K562 (cell line): ENCODE data around the gene OSCP1. TPM values are rescaled to one million over a fixed set of nuclear protein-coding genes. Genes with fewer than 3 reads are reported as not detected.

Experiments
- BRCA1 ChIP-seq, 2 experiments: fragments of 450-650 bp in 1 of 2; sonication (generic) in 1 of 2; formaldehyde crosslinking in 1 of 2; IDR thresholded peaks; 2 replicates each; pipeline versions ENCODE4 v1.5.0 to v1.6.1; 2017 to 2020; ENCODE audit warnings: mild to moderate bottlenecking in 1 of 2, missing genetic modification reagents in 1 of 2
- E2F1 ChIP-seq: sonication (generic); formaldehyde crosslinking; IDR thresholded peaks from 2 replicates; pipeline ENCODE4 v1.8.1; 2023; ENCODE audit warnings: mild to moderate bottlenecking, missing genetic modification reagents, moderate library complexity
- ESRRA ChIP-seq: fragments of 450-650 bp; IDR thresholded peaks from 2 replicates; pipeline ENCODE4 v1.6.1; 2014; ENCODE audit warnings: low read depth, mild to moderate bottlenecking, moderate library complexity, borderline replicate concordance
- HNRNPL ChIP-seq: fragments of 200-400 bp; formaldehyde crosslinking; IDR thresholded peaks from 2 replicates; pipeline ENCODE4 v1.6.1; 2017; ENCODE audit warnings: low read depth, mild to moderate bottlenecking, low read length
- KDM4B ChIP-seq, 2 experiments: fragments of 450-650 bp in 1 of 2; sonication (generic) in 1 of 2; IDR thresholded peaks; 2 replicates each; pipeline ENCODE4 v1.6.1; 2016 to 2017; ENCODE audit warnings: borderline replicate concordance in 2 of 2, antibody characterized with exemption in 1 of 2, low read depth in 1 of 2, mild to moderate bottlenecking in 1 of 2
- MAX ChIP-seq: sonication (generic); formaldehyde crosslinking; IDR thresholded peaks from 2 replicates; pipeline ENCODE4 v1.9.0; 2022; ENCODE audit warnings: mild to moderate bottlenecking, missing genetic modification reagents
- MED1 ChIP-seq: sonication (generic); formaldehyde crosslinking; IDR thresholded peaks from 2 replicates; pipeline ENCODE4 v1.8.1; 2023; ENCODE audit warnings: missing genetic modification reagents, borderline replicate concordance
- MEF2A ChIP-seq: IDR thresholded peaks from 2 replicates; pipeline ENCODE4 v1.6.1; 2011; ENCODE audit warnings: low read depth, mild to moderate bottlenecking, low read length, moderate library complexity; ENCODE audit not compliant: control insufficient read depth
- MTA2 ChIP-seq: fragments of 450-650 bp; IDR thresholded peaks from 2 replicates; pipeline ENCODE4 v1.6.1; 2016; ENCODE audit warnings: low read depth
- MTF1 ChIP-seq: fragments of 250-450 bp; sonication (Bioruptor Pico); IDR thresholded peaks from 2 replicates; pipeline ENCODE4 v1.9.0; 2021; ENCODE audit warnings: moderate library complexity, mild to moderate bottlenecking, inconsistent platforms, borderline replicate concordance
- NR2C2 ChIP-seq, 2 experiments: fragments of 200-800 bp in 1 of 2; sonication (Bioruptor generic) in 1 of 2; sonication (generic) in 1 of 2; formaldehyde crosslinking in 1 of 2; IDR thresholded peaks; 2 replicates each; pipeline versions ENCODE4 v1.6.1 to v1.8.0; 2016 to 2022; ENCODE audit warnings: mild to moderate bottlenecking in 1 of 2, missing compliant biosample characterization in 1 of 2, missing genetic modification characterization in 1 of 2, missing genetic modification reagents in 1 of 2
- PHB ChIP-seq: fragments of 250-450 bp; sonication (Bioruptor Pico); IDR thresholded peaks from 2 replicates; pipeline ENCODE4 v1.5.0; 2021
- RBFOX2 ChIP-seq: fragments of 200-400 bp; formaldehyde crosslinking; IDR thresholded peaks from 2 replicates; pipeline ENCODE4 v1.6.1; 2017; ENCODE audit warnings: low read depth, mild to moderate bottlenecking, low read length, moderate library complexity
- RBM17 ChIP-seq: fragments of 200-400 bp; formaldehyde crosslinking; IDR thresholded peaks from 2 replicates; pipeline ENCODE4 v1.6.1; 2017; ENCODE audit warnings: low read depth, mild to moderate bottlenecking, low read length, borderline replicate concordance
- SMAD1 ChIP-seq: fragments of 150-350 bp; IDR thresholded peaks from 2 replicates; pipeline ENCODE4 v1.6.1; 2014; ENCODE audit warnings: low read length, low read depth; ENCODE audit not compliant: partially characterized antibody
- SMAD4 ChIP-seq: fragments of 250-450 bp; sonication (Bioruptor Pico); conservative IDR thresholded peaks from 2 replicates; pipeline ENCODE4 v1.8.0; 2021; ENCODE audit warnings: inconsistent platforms, mild to moderate bottlenecking, moderate library complexity
- SRF ChIP-seq, 2 experiments: fragments of 250-450, 450-650 bp in 1 of 2; sonication (Bioruptor Pico) in 1 of 2; sonication (generic) in 1 of 2; formaldehyde crosslinking; IDR thresholded peaks; 2 replicates each; pipeline versions ENCODE4 v1.5.0 to v1.5.1; 2020 to 2022; ENCODE audit warnings: mild to moderate bottlenecking in 1 of 2, missing genetic modification reagents in 1 of 2
- ZFP1 ChIP-seq: fragments of 450-650 bp; formaldehyde crosslinking; IDR thresholded peaks from 2 replicates; pipeline ENCODE4 v1.4.0; 2020; ENCODE audit warnings: mild to moderate bottlenecking, mixed read lengths
- ZFP36 ChIP-seq: fragments of 150-350 bp; IDR thresholded peaks from 2 replicates; pipeline ENCODE4 v1.6.1; 2018; ENCODE audit warnings: low read length, low read depth; ENCODE audit not compliant: partially characterized antibody
- ZNF239 ChIP-seq: fragments of 250-450 bp; sonication (Bioruptor Pico); IDR thresholded peaks from 2 replicates; pipeline ENCODE4 v1.4.0; 2020; ENCODE audit warnings: mild to moderate bottlenecking
- ZNF384 ChIP-seq: IDR thresholded peaks from 2 replicates; pipeline ENCODE4 v1.6.1; 2012; ENCODE audit warnings: low read depth, low read length, improper control_type of control experiment
- ZNF668 ChIP-seq: fragments of 250-450 bp; sonication (Bioruptor Pico); IDR thresholded peaks from 2 replicates; pipeline ENCODE4 v1.8.0; 2022; ENCODE audit warnings: mild to moderate bottlenecking, inconsistent platforms
- polyA plus RNA-seq, 8 experiments: library from polyadenylated mRNA; depleted of rRNA in 4 of 8; stranded (reverse) in 5 of 8; unstranded in 3 of 8; fragments of >200 nt; fragmentation: Nextera tagmentation in 2 of 8; fragmentation: Illumina TruSeq in 1 of 8; extraction: Ambion mirVana in 2 of 8; extraction: Trizol in 1 of 8; gene quantifications; 2 replicates each; pipeline versions ENCODE4 v1.2.1 to v1.2.3, GENCODE V29; 2011 to 2014; ENCODE audit warnings: inconsistent platforms in 1 of 8, missing spikeins in 1 of 8
- total RNA-seq, 7 experiments: library from RNA; depleted of rRNA in 6 of 7; stranded (reverse); fragments of >200 nt in 6 of 7; fragmentation: Illumina TruSeq in 2 of 7; extraction: Trizol in 2 of 7; gene quantifications; 2 replicates each; pipeline versions ENCODE4 v1.2.1 to v1.2.3, GENCODE V29; 2011 to 2021; ENCODE audit warnings: low replicate concordance in 1 of 7
- TF ChIP-seq, protein P1 (sequence below): fragments of 450-650 bp; formaldehyde crosslinking; IDR thresholded peaks from 2 replicates; pipeline ENCODE4 v1.4.0; 2020; ENCODE audit warnings: mild to moderate bottlenecking
- TF ChIP-seq, protein P2 (sequence below): sonication (generic); formaldehyde crosslinking; IDR thresholded peaks from 2 replicates; pipeline ENCODE4 v1.8.1; 2022; ENCODE audit warnings: missing genetic modification reagents

OSCP1 gene
- total and polyA plus RNA-seq, 9 of the 15 experiments (the other 6 are each of a cell fraction or from before 2014, with no cell fraction given), result 0.15 to 0.40 (median 0.33) TPM; not detected in 5

GRCh38 chr1:36398370-36398977 is 51.8 kb downstream of the OSCP1 start (continued):
- TF ChIP-seq E2F1 (CRISPR knock-in tag), result no peak
- TF ChIP-seq ESRRA, result no peak
- peak; percentile 97 for TF ChIP-seq SMAD4
- no peak for TF ChIP-seq RBFOX2
- TF ChIP-seq ZFP36, result no peak
- TF ChIP-seq MTA2, result no peak
- no peak for TF ChIP-seq RBM17
- no peak for TF ChIP-seq MED1
- peak in 1 of 2 experiments; percentile 55; a peak in 1 of 4 replicates for TF ChIP-seq SRF (CRISPR knock-in tag; IDR thresholded peaks at IDR 0.05)
- TF ChIP-seq BRCA1 (IDR thresholded peaks at IDR 0.05), result no peak
- TF ChIP-seq BRCA1 (CRISPR knock-in tag; IDR thresholded peaks at IDR 0.05), result no peak
- no peak for TF ChIP-seq MAX (CRISPR knock-in tag)
- peak; percentile 86 for TF ChIP-seq ZNF239
- TF ChIP-seq KDM4B (IDR thresholded peaks at IDR 0.05; ENCODE audit: borderline replicate concordance in 2 of 2, low read depth in 1 of 2), result no peak
- no peak for TF ChIP-seq SMAD1
- no peak for TF ChIP-seq NR2C2 (CRISPR knock-in tag; IDR thresholded peaks at IDR 0.05)
- no peak; the same call in none of the 2 replicates for TF ChIP-seq NR2C2 (tag; IDR thresholded peaks at IDR 0.05)
- TF ChIP-seq HNRNPL, result no peak
- TF ChIP-seq MEF2A, result no peak
- TF ChIP-seq, protein P1, sequence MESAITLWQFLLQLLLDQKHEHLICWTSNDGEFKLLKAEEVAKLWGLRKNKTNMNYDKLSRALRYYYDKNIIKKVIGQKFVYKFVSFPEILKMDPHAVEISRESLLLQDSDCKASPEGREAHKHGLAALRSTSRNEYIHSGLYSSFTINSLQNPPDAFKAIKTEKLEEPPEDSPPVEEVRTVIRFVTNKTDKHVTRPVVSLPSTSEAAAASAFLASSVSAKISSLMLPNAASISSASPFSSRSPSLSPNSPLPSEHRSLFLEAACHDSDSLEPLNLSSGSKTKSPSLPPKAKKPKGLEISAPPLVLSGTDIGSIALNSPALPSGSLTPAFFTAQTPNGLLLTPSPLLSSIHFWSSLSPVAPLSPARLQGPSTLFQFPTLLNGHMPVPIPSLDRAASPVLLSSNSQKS (CRISPR knock-in tag), result no peak
- TF ChIP-seq ZNF384, result no peak
- TF ChIP-seq ZFP1, result no peak
- TF ChIP-seq MTF1 (CRISPR knock-in tag), result peak; percentile 72; the same call in 1 of the 2 replicates
- no peak for TF ChIP-seq PHB (CRISPR knock-in tag)
- TF ChIP-seq, protein P2, sequence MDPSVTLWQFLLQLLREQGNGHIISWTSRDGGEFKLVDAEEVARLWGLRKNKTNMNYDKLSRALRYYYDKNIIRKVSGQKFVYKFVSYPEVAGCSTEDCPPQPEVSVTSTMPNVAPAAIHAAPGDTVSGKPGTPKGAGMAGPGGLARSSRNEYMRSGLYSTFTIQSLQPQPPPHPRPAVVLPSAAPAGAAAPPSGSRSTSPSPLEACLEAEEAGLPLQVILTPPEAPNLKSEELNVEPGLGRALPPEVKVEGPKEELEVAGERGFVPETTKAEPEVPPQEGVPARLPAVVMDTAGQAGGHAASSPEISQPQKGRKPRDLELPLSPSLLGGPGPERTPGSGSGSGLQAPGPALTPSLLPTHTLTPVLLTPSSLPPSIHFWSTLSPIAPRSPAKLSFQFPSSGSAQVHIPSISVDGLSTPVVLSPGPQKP, result no peak
- TF ChIP-seq ZNF668 (CRISPR knock-in tag), result peak; percentile 94
